Tibial nerve (tissue), 3 donors: ENCODE results near the gene GLRX5.

ENCODE experiments used
- POLR2A ChIP-seq, 2 donors: fragments of 450-650 bp; IDR thresholded peaks; one replicate each; pipeline ENCODE4 v1.6.1; 2017; ENCODE audit warnings: antibody characterized with exemption in 2 of 2, mild to moderate bottlenecking in 2 of 2, moderate library complexity in 2 of 2
- TF ChIP-seq, protein P1 (sequence below), 5 experiments: fragments of 200-600 bp in 3 of 5; fragments of 450-650 bp in 2 of 5; sonication (generic) in 3 of 5; IDR thresholded peaks; one replicate each; pipeline ENCODE4 v1.5.1; 2016 to 2019; ENCODE audit warnings: antibody characterized with exemption in 5 of 5, mild to moderate bottlenecking in 3 of 5, moderate library complexity in 2 of 5

DNA sequence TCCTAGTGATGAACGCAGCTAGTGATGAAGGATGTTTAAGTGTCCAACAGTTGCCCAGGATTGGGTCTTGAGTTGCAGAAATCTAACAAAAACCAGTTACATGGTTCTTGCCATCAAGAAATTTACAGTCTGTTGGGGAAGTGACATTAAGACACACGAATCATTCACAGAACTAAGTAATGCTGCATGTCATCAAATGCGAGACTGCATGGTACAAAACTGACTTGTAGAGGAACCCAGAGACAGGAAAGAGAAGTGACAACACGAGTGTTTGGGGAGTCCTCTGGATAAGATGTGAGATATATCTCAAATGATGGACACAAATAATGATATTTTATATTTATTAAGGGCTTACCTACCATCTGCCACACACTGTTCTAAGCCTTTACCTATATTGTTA lies 12.3 kb upstream of the GLRX5 start:
- TF ChIP-seq POLR2A (IDR thresholded peaks at IDR 0.05): no peak
- TF ChIP-seq, protein P1, sequence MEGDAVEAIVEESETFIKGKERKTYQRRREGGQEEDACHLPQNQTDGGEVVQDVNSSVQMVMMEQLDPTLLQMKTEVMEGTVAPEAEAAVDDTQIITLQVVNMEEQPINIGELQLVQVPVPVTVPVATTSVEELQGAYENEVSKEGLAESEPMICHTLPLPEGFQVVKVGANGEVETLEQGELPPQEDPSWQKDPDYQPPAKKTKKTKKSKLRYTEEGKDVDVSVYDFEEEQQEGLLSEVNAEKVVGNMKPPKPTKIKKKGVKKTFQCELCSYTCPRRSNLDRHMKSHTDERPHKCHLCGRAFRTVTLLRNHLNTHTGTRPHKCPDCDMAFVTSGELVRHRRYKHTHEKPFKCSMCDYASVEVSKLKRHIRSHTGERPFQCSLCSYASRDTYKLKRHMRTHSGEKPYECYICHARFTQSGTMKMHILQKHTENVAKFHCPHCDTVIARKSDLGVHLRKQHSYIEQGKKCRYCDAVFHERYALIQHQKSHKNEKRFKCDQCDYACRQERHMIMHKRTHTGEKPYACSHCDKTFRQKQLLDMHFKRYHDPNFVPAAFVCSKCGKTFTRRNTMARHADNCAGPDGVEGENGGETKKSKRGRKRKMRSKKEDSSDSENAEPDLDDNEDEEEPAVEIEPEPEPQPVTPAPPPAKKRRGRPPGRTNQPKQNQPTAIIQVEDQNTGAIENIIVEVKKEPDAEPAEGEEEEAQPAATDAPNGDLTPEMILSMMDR (IDR thresholded peaks at IDR 0.05): no peak
